Activated T-helper 1 cell treated with anti-CD3 and anti-CD28 coated beads, Interleukin-2, amount 50 U/mL, for 16 hours (primary cell): ENCODE results near the gene RASGRF2.
"Not testable (repeated sequence)": the region's sequence is repeated elsewhere in the genome, so short reads cannot be mapped to it uniquely, and the experiment has no call there.

Source experiments
- DNase-seq, 2 donors: peaks; one replicate each; pipeline ENCODE4 v3.0.0-alpha.2; 2020; ENCODE audit warnings: low read depth in 1 of 2, low spot score in 1 of 2

RASGRF2 gene

GRCh38 chr5:81235287-81236072 lies 275.3 kb downstream of the RASGRF2 start:
- DNase-seq = no peak

- DNase-seq = no peak
Measured at GRCh38 chr5:81238460-81238859, 278.3 kb downstream of the RASGRF2 start.

GRCh38 chr5:81239613-81240012 lies 279.4 kb downstream of the RASGRF2 start:
- no peak for DNase-seq

- no peak for DNase-seq
Measured at GRCh38 chr5:81241001-81241400, 280.8 kb downstream of the RASGRF2 start.

GRCh38 chr5:81241961-81242648 lies 281.9 kb downstream of the RASGRF2 start:
- no peak for DNase-seq

GRCh38 chr5:81242906-81243436 lies 282.8 kb downstream of the RASGRF2 start:
- no peak for DNase-seq

- no peak for DNase-seq
Measured at GRCh38 chr5:81244451-81244850, 284.3 kb downstream of the RASGRF2 start.

- DNase-seq = no peak
Measured at GRCh38 chr5:81245871-81246235, 285.7 kb downstream of the RASGRF2 start.

- no peak for DNase-seq
Measured at GRCh38 chr5:81246697-81247096, 286.5 kb downstream of the RASGRF2 start.

- no peak for DNase-seq
Measured at GRCh38 chr5:81247441-81247972, 287.3 kb downstream of the RASGRF2 start.

- DNase-seq = no peak
Measured at GRCh38 chr5:81249240-81249639, 289.1 kb downstream of the RASGRF2 start.

- DNase-seq = no peak
Measured at GRCh38 chr5:81250004-81250403, 289.8 kb downstream of the RASGRF2 start.

- DNase-seq = no peak
Measured at GRCh38 chr5:81251922-81252321, 291.8 kb downstream of the RASGRF2 start.

- no peak for DNase-seq
Measured at GRCh38 chr5:81252904-81253303, 292.7 kb downstream of the RASGRF2 start.

GRCh38 chr5:81253875-81254274 lies 293.7 kb downstream of the RASGRF2 start:
- DNase-seq = no peak

GRCh38 chr5:81254886-81255559 lies 294.9 kb downstream of the RASGRF2 start:
- no peak for DNase-seq

GRCh38 chr5:81256766-81257165 lies 296.6 kb downstream of the RASGRF2 start:
- no peak for DNase-seq

- DNase-seq = not testable (repeated sequence)
Measured at GRCh38 chr5:81262796-81263195, 302.6 kb downstream of the RASGRF2 start.

- no peak for DNase-seq
Measured at GRCh38 chr5:81265101-81265500, 304.9 kb downstream of the RASGRF2 start.

GRCh38 chr5:81268521-81269196 lies 308.5 kb downstream of the RASGRF2 start:
- no peak for DNase-seq
